Right lobe of liver (tissue), 6 donors: ENCODE measurements around the gene INPP5D. TPM values are rescaled to one million over a fixed set of nuclear protein-coding genes. Genes with fewer than 3 reads are reported as not detected.

Experiments used
- ATAC-seq, 4 donors: fragments of 200-7000 bp; cut with Tn5 transposase; one replicate each; pipeline ENCODE4 v1.9.1; 2020; ENCODE audit warnings: mild to moderate bottlenecking in 4 of 4, moderate library complexity in 4 of 4
- DNase-seq, 3 donors: peaks; one replicate each; pipeline ENCODE4 v3.0.0-alpha.2; 2020
- H3K27ac ChIP-seq, 3 donors: fragments of 200-600 bp; one replicate each; pipeline ENCODE4 v1.8.0; 2022
- H3K27me3 ChIP-seq, 2 donors: fragments of 200-600 bp; one replicate each; pipeline ENCODE4 v1.8.0; 2022
- H3K36me3 ChIP-seq, 4 donors: fragments of 200-600 bp; sonication (generic) in 1 of 4; one replicate each; pipeline versions ENCODE4 v1.5.1 to v1.8.0; 2017 to 2022; ENCODE audit warnings: control low read depth in 1 of 4
- H3K4me1 ChIP-seq, 4 donors: fragments of 200-600 bp; sonication (generic) in 1 of 4; one replicate each; pipeline versions ENCODE4 v1.5.1 to v1.8.0; 2017 to 2022; ENCODE audit warnings: control low read depth in 1 of 4
- H3K4me3 ChIP-seq, 3 donors: fragments of 200-600 bp; one replicate each; pipeline ENCODE4 v1.8.0; 2022
- H3K9me3 ChIP-seq, 4 donors: fragments of 200-600 bp; sonication (generic) in 1 of 4; one replicate each; pipeline versions ENCODE4 v1.5.1 to v1.8.0; 2017 to 2022; ENCODE audit warnings: control low read depth in 1 of 4
- POLR2A ChIP-seq: fragments of 450-650 bp; IDR thresholded peaks from one replicate; pipeline ENCODE4 v1.6.1; 2017; ENCODE audit warnings: antibody characterized with exemption, mild to moderate bottlenecking
- WGBS: methylation state at CpG from one replicate; pipeline ENCODE4 v1.1.6; 2018; ENCODE audit warnings: low coverage, low lambda C conversion rate; ENCODE audit not compliant: insufficient coverage; ENCODE audit errors: missing lambda C conversion rate; 5-methylcytosine and 5-hydroxymethylcytosine counted together
- intact Hi-C, 2 donors: fragments of 100-400 bp; cut with DNase I; formaldehyde crosslinking; loops; one replicate each; pipeline versions ENCODE4 v1.11.2 to v1.14.1; 2022
- total RNA-seq, 6 experiments: library from RNA; depleted of rRNA in 2 of 6; stranded (reverse); fragments of >200 nt in 2 of 6; fragmentation: NEBNext Ultra II Directional in 3 of 6; extraction: Animal tissue kit (Norgen Biotek cat#: 25700) in 3 of 6; gene quantifications; one replicate each; pipeline versions ENCODE4 v1.1.0 to v1.2.4, GENCODE V29; 2016 to 2023
- TF ChIP-seq, protein P1 (sequence below), 4 donors: fragments of 200-600 bp in 3 of 4; fragments of 450-650 bp in 1 of 4; IDR thresholded peaks; one replicate each; pipeline versions ENCODE4 v1.5.1 to v1.8.0; 2016 to 2022; ENCODE audit warnings: antibody characterized with exemption in 4 of 4, mild to moderate bottlenecking in 2 of 4
- donor health status: DM: no; HTN: yes; CAD: no.
- donor health status: DM: no; HTN: no; CAD: no.
- donor health status: DM: no; HTN: no; CAD: no.
- donor health status: DM: no; HTN: yes; CAD: no.
- donor health status: DM: no; HTN: yes; CAD: no.

The INPP5D gene
- total RNA-seq, 6 experiments from 2014 or later = 3.5 to 8.1 (median 5.5) TPM

DNA sequence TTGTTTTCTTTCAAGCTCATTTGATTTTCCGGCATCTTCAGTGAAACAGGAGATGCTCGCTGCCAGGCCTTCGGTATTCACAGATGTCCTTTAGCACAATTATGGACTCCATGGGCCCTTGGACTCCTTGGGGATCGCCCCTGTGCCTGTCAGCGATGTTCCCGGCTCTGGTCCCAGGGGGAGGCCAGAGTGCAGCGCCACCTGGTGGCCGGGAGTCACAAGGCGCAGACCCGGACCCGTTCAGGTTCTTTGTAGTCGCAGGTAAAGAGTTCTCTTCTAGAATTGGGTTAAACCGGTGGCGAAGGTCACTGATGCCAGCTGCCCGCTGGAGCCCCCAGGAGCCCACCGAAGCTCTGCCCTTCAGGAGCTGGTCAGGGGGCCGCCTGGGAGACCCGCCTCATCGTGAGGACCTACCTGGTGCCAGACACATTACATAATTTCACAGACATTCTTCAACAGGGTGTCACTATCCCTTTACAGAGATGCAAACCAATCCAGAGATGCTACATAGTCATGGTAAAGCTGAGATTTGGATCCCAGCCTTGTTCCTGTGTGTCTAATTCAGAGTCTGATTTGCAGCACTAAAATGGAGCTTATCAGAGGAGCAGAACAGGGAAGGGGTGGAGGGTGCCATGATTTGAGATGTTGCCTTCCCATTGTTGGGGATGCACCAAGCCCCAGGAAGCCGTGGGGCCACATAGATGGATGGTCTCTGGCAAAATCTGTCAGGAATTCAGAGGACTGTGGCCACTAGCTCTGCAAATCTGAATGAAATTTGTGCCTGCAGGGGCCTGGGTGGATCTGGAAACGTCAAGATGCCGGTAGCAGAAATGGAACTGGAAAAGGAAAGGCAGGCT lies 6.0 kb upstream of the INPP5D start:
- Histone ChIP-seq H3K4me1 (no peaks in the 10 kb centered on the region), H3K27me3 (no peaks in the 10 kb centered on the region), H3K27ac (no peak overlapping the region), H3K36me3 (no peaks in the 10 kb centered on the region), H3K4me3 (no peak overlapping the region), H3K9me3 (no peaks in the 10 kb centered on the region)
- DNase-seq (peak; percentile 71 to 78 (median 75)), ATAC-seq (peak; percentile 80 to 90 (median 86))
- intact Hi-C loops = no loop called here
- TF ChIP-seq, protein P1, sequence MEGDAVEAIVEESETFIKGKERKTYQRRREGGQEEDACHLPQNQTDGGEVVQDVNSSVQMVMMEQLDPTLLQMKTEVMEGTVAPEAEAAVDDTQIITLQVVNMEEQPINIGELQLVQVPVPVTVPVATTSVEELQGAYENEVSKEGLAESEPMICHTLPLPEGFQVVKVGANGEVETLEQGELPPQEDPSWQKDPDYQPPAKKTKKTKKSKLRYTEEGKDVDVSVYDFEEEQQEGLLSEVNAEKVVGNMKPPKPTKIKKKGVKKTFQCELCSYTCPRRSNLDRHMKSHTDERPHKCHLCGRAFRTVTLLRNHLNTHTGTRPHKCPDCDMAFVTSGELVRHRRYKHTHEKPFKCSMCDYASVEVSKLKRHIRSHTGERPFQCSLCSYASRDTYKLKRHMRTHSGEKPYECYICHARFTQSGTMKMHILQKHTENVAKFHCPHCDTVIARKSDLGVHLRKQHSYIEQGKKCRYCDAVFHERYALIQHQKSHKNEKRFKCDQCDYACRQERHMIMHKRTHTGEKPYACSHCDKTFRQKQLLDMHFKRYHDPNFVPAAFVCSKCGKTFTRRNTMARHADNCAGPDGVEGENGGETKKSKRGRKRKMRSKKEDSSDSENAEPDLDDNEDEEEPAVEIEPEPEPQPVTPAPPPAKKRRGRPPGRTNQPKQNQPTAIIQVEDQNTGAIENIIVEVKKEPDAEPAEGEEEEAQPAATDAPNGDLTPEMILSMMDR (IDR thresholded peaks at IDR 0.05) = peak; percentile 87 to 98 (median 97)
- no peak for TF ChIP-seq POLR2A
- 20% methylated on average over 19 of the region's 22 CpGs for WGBS

GRCh38 chr2:233055362-233055761 lies 4.8 kb upstream of the INPP5D start:
- no peak for TF ChIP-seq POLR2A
- TF ChIP-seq, protein P1 (IDR thresholded peaks at IDR 0.05) = no peak
- intact Hi-C loops = no loop called here
- no peaks in the 10 kb centered on the region for H3K36me3 ChIP-seq
- no peaks in the 10 kb centered on the region for H3K9me3 ChIP-seq
- H3K4me3 ChIP-seq = no peak overlapping the region
- no peak for DNase-seq
- no peak for ATAC-seq
- H3K27me3 ChIP-seq = no peaks in the 10 kb centered on the region
- WGBS = 94% methylated on average over 2 of the region's 2 CpGs
- no peaks in the 10 kb centered on the region for H3K4me1 ChIP-seq
- no peak overlapping the region for H3K27ac ChIP-seq

GRCh38 chr2:233056961-233057605 lies 3.1 kb upstream of the INPP5D start:
- no peaks in the 10 kb centered on the region for H3K9me3 ChIP-seq
- ATAC-seq (no peak), DNase-seq (peak in 1 of 3 donors; percentile 38)
- no peaks in the 10 kb centered on the region for H3K27me3 ChIP-seq
- 60% methylated on average over 3 of the region's 6 CpGs for WGBS
- no peaks in the 10 kb centered on the region for H3K4me1 ChIP-seq
- H3K36me3 ChIP-seq = no peaks in the 10 kb centered on the region
- H3K27ac ChIP-seq = no peak overlapping the region
- no peak overlapping the region for H3K4me3 ChIP-seq
- intact Hi-C loops = no loop called here
- TF ChIP-seq POLR2A = no peak
- TF ChIP-seq, protein P1 (IDR thresholded peaks at IDR 0.05) = no peak

GRCh38 chr2:233058717-233059546 lies 1.2 kb upstream of the INPP5D start:
- intact Hi-C loops = no loop called here
- no peaks in the 10 kb centered on the region for H3K27me3 ChIP-seq
- H3K4me1 ChIP-seq = no peaks in the 10 kb centered on the region
- no peaks in the 10 kb centered on the region for H3K36me3 ChIP-seq
- ATAC-seq (no peak), DNase-seq (peak in 2 of 3 donors; percentile 46 to 54)
- no peak overlapping the region for H3K4me3 ChIP-seq
- 100% methylated on average over 2 of the region's 24 CpGs for WGBS
- no peaks in the 10 kb centered on the region for H3K9me3 ChIP-seq
- peak overlapping the region in 2 of 3 donors; percentile 74 to 90 for H3K27ac ChIP-seq
- TF ChIP-seq POLR2A = no peak
- TF ChIP-seq, protein P1 (IDR thresholded peaks at IDR 0.05) = no peak
